DMS53 treated with DMSO at 0.1 percent for 48 hours (cell line): ENCODE data around the gene CGREF1.

Experiments
- DNase-seq: peaks from one replicate; lab custom pipeline; 2025; ENCODE audit not compliant: unreplicated experiment; lab: John Stamatoyannopoulos, UW

Gene CGREF1

DNA sequence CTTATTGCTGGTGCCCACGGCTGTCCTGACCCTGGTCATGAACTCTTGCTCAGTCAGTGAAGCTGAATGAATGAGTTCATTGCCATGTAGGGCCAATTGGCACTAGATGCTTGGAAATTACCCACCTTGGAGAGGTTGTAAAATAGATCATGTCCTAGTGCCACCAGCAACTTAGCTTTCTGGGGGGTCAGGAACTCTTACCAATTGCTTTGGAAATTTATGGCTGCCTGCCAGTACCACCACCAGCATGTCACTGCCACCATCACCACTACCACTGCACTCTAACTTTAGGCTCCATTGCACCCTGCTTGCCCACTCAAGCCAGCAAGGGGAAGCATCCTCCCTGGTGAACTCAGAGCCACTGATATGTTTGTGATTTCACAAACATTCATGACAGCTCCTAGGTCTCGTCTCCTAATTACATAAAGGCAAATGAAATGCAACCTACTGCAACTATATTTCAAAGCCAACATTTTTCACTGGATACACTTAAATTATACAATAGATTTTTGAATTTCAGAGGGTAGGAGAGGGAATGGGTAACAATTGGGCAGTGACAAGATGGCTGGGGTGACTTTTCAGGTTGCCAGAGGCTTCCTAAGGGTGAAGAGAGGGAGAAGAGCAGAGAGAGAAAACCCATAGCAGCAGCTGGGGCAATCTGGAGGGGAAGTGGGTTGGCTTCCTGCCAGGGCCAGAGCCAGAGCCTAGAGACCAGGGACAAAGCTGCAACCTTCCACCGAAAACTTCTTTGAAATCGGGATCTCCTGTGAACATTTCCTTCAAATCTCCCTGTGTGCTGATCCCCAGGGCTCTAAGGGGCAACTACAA lies 44.0 kb downstream of the CGREF1 start:
- no peak for DNase-seq

DNA sequence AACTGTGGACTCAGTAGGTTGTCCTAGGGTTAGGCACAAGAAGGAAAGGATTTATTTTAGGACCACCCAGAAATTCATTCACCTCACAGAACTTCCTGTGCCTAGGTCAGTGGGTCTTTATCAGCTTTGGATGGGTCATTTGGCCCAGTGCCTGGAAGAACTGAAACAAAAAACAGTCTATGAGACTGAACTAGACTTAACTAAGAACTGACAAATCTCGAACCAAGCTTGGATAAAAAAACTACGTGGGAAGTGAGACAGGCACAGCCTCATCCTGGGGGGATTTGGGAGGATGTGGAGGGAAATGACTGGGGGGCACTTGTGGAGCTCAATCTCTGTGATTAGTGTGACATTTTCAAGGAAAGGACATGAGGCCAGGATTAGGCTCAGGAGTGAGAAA lies 45.1 kb downstream of the CGREF1 start:
- DNase-seq: no peak

- DNase-seq: no peak
Observed at GRCh38 chr2:27072920-27073319, 46.0 kb downstream of the CGREF1 start.

DNA sequence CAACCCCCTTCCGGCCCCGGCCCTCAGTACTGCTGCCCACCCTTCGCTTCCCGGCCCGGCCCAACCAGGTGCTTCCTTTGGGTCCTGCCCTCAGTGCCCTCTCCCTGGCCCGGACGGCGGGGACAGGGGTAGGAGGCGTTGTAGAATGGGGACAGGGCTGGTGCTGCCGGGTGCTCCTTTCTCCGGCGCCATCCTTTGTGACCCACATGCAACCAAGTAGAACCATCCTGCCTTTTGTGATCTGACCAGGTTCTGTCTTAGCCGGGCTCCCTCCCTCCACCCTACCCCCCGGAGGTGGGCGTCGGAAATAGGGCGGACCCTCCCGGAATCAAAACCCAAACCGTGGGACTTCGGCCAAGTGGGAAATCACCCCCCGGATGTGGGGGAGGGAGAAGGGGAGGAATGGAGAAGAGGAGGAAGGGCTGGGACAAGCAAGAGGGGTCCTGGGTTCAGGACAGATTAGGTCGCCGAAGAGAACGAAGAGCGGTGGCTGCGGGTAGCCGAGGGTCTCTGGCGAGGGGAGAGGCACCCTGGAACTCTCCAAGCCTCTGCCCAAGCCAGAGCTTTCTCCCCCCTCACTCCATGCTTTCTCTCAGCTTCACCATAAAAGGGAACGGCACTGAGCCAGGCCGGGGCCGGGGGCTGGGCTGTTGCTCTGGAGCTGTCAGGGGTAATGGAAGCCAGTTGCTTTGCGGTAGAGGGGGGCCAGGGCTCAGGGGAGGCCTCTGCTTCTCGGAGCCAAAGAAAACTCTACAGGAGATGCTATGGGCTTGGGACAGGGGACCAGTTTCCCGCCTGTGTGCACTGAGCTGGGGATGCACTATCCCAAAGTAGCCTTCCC lies 46.7 kb downstream of the CGREF1 start:
- no peak for DNase-seq

GRCh38 chr2:27071277-27071989 lies 47.5 kb downstream of the CGREF1 start, which contains the start of gene OST4:
OST4 (minus strand) TSS chr2:27071654.
- peak; percentile 77 for DNase-seq

GRCh38 chr2:27070653-27071276 lies 48.2 kb downstream of the CGREF1 start:
- DNase-seq: no peak

GRCh38 chr2:27069961-27070618 lies 48.8 kb downstream of the CGREF1 start:
- DNase-seq: no peak

DNA sequence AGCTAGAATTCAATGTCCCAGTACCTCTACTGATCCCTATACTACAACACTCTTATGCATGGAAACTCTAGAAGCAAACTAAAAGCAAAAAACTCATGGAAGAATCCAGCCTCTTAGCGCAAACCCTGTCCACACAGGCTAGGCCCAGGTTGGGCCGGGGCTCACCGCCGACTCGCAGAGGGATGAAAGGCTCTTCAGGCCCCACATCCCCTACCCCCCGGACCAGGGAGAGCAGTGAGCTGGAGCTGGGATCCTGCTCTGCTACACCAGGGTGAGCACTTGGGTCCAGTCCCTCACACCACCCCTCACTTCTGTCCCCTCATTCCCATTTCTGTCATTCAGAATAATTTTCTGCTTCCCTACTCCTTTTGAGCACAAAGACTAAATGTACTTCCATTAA lies 49.5 kb downstream of the CGREF1 start:
- DNase-seq: no peak

DNA sequence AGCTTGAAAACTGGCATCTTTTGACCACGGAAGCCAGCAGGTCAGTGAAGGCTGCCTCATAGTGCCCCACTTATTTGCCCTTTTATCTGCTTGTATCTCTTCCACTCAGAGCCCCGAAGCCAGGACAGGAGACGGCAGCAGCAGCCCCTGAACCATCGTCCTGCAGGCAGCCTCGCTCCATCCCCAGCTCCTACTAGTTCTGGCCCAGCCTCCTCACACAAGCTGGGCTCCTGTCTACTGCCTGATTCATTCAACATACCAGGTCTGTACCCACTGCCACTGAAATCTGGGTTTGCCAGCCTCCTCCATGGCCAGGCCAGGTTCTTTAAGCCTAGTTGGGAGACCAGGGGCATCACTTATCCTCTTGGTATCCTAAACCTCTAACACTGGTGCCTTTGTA lies 51.5 kb downstream of the CGREF1 start:
- DNase-seq: no peak

GRCh38 chr2:27065128-27065527 lies 53.8 kb downstream of the CGREF1 start:
- no peak for DNase-seq

DNA sequence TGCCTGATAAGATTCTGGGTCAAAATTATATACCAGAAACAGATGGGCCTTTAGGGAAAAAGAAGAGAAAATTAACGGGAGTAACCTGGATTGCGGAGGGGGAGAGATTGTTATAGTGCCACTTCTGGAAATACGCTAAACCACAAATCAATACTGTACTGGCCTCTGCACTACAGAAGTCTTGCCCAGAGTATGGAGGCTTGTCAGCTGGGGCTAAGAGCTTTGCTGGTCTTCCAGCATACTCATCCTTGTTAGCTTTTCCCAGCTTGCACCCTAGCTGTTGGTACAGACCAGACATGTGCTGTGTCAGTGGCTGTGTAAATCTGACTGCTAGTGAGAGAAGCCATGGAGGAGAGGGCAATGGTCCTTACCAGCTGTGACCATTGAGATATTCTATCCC lies 58.6 kb downstream of the CGREF1 start:
- DNase-seq: no peak

DNA sequence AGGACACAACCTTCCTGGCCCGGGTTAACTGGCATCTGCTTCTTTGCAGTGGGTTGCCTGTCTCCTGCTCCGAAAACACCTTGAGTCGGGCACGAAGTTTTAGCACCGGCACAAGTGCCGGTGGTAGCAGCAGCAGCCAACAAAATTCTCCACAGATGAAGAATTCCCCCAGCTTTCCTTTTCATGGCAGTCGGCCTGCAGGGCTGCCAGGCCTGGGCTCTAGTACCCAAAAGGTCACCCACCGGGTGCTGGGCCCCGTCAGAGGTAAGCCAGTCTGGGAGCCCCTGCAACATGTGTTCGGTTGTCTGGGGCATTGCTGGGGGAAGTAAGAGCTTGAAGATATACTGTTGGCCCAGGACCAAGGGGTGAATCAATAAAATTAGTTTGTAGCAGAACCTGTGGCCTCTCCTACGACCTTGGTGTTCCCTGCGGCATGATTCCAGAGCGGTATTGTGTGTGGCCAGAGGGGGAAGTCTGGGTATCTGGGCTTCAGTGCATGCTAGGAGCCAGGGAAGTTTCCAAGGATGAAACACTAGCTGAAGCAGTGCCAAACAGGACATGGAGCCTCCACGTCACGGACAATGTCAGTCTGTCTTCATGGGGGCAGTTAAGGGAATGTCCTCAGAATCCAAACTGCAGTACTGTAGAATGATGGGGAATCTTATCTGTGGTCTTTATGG lies 59.6 kb downstream of the CGREF1 start:
- no peak for DNase-seq

DNA sequence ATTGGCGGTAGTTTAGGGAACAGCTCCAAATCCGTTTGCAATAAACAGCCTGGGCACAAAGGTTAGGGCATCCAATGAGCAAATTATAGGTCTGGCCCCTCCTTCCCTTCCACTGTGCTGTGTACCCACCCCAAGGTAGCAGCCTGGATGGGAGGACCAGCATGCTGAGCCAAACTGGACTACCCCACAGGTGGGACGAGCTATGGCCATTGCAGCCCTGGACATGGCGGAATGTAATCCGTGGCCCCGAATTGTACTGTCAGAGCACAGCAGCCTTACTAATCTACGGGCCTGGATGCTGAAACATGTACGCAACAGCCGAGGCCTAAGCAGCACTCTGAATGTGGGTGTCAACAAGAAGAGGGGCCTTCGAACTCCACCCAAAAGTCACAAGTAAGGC lies 60.7 kb downstream of the CGREF1 start:
- DNase-seq: no peak

- no peak for DNase-seq
Observed at GRCh38 chr2:27057184-27057583, 61.7 kb downstream of the CGREF1 start.

DNA sequence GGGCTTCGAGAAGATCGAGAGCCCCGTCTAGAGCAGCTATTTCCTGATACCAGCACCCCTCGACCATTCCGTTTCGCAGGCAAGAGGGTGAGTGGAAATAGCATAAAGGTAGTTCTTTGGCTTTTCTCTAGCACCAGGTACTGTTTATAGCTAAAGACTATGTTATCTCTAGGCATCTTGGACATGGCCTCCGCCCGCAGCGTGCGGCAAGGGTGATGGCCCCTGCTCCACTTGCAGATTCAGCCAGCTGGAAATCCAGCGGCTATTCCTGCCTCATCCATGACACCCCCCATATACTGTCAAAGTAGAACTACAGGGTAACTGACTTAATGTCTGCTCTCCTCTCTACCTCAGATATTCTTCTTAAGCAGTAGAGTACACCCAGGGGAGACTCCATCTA lies 64.2 kb downstream of the CGREF1 start:
- DNase-seq: no peak

DNA sequence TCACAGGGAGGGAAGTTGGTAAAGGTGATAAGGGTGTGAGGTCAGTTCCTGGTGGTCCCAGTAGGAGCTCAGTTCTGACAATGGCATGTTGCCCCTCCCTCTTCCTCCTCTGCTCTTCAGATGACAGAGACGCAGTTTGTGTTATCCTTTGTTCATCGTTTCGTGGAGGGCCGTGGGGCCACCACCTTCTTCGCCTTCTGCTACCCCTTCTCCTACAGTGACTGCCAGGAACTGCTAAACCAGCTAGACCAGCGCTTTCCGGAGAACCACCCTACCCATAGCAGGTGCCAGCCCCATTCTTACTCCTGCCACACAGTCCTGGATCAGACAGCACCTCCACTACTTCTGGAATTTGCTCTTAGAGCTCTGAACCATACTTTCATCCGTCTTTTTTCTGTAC lies 65.2 kb downstream of the CGREF1 start:
- DNase-seq: no peak

DNA sequence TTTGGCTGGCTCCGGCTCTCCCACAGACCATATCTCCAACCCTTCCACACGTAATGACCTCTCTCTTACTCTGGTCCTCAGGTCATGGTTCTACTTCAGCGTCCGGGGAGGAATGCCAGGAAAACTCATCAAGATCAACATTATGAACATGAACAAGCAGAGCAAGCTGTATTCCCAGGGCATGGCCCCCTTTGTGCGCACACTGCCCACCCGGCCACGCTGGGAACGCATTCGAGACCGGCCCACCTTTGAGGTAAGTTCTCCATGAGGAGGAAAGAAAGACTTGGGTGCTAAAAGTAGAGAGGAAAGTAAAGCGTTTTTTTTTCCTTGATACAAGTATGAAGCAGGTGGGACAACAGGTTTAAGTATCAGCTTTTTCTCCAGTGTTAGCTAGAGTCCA lies 65.6 kb downstream of the CGREF1 start:
- no peak for DNase-seq

DNA sequence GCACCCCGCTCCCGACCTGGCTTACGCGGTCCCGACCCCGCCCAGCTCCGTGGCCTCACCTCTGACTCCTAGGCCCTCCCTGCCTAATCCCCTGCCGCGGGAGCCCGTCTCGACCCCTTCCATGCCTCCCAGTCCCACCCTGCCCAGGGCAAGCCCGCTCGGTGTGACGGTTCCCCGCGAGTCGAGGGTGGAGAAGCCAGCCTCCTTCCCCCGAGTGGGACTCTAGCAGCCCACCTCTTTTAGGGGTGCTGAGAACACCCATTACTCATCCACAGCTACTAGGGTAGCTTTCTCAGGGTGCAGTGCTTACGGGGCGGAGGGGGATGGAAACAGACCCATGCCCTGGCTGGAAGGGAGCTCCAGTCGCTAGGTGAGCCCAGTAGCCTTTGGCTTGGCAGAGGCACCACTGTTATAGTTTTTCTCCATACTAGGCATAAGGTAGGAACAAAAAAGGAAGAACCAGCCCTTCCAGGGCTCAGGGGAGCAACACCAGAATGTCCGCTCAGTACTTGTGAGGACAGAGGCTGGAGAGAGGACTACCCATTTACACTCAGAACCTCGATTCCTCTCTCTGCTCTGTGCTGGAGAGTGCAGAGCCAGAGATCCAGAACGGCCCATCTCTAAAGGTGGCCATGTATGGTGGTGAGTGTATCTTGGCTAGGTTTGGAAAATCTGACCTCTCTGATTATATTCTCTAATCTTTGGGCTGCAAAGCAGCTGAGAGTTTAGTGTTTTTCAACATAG lies 66.9 kb downstream of the CGREF1 start:
- DNase-seq: no peak
